Activated naive CD4-positive, alpha-beta T cell treated with anti-CD3 and anti-CD28 coated beads, Interleukin-2, amount 10 ng/mL, durations not matched to agents 7 days and 5 days (primary cell): ENCODE data around the gene CBX7.
A peak's percentile ranks its signal among the peaks of the same experiment; 100 is the strongest.

Source experiments
- CTCF ChIA-PET: fragments of 350-600 bp; sonication (Branson Sonifier 250); formaldehyde crosslinking; loops from one replicate; lab custom pipeline; 2021; ENCODE audit warnings: antibody characterized with exemption; lab: Charles Lee
- DNase-seq: peaks from one replicate; pipeline ENCODE4 v3.0.0-alpha.2; 2020
- H3K27ac Mint-ChIP-seq: one replicate; pipeline ENCODE4 v1.8.0; 2021; ENCODE audit warnings: mild to moderate bottlenecking, moderate library complexity, mixed read lengths
- H3K27me3 Mint-ChIP-seq: one replicate; pipeline ENCODE4 v1.8.0; 2021; ENCODE audit warnings: mild to moderate bottlenecking, mixed read lengths
- H3K36me3 Mint-ChIP-seq: one replicate; pipeline ENCODE4 v1.8.0; 2021; ENCODE audit warnings: mixed read lengths
- H3K4me1 Mint-ChIP-seq: one replicate; pipeline ENCODE4 v1.8.0; 2021; ENCODE audit warnings: mixed read lengths
- H3K4me3 Mint-ChIP-seq: one replicate; pipeline ENCODE4 v1.8.0; 2021; ENCODE audit warnings: mild to moderate bottlenecking, moderate library complexity, mixed read lengths
- H3K9me3 Mint-ChIP-seq: one replicate; pipeline ENCODE4 v1.8.0; 2021; ENCODE audit warnings: mixed read lengths

CBX7 gene

GRCh38 chr22:39115977-39116621 lies 36.4 kb downstream of the CBX7 start:
- Mint-ChIP-seq H3K9me3 (no peaks in the 10 kb centered on the region), H3K27me3 (no peaks in the 10 kb centered on the region), H3K36me3 (no peaks in the 10 kb centered on the region), H3K4me1 (peaks cover 43% of the 10 kb centered on the region), H3K4me3 (no peak overlapping the region), H3K27ac (no peak overlapping the region)
- no peak for DNase-seq
- CTCF ChIA-PET, result interaction anchor here (1.1 kb wide), 1 partner anchor 10 kb away, joined by 4 read pairs; no protein-coding TSS in a partner anchor

GRCh38 chr22:39115570-39115969 lies 36.9 kb downstream of the CBX7 start:
- Mint-ChIP-seq H3K36me3 (no peaks in the 10 kb centered on the region), H3K27me3 (no peaks in the 10 kb centered on the region), H3K9me3 (no peaks in the 10 kb centered on the region), H3K4me1 (peaks cover 46% of the 10 kb centered on the region), H3K4me3 (no peak overlapping the region), H3K27ac (no peak overlapping the region)
- no peak for DNase-seq
- CTCF ChIA-PET, result interaction anchor here (1.1 kb wide), 1 partner anchor 11 kb away, joined by 4 read pairs; no protein-coding TSS in a partner anchor

GRCh38 chr22:39114112-39114511 lies 38.4 kb downstream of the CBX7 start:
- Mint-ChIP-seq H3K36me3 (no peaks in the 10 kb centered on the region), H3K27ac (no peak overlapping the region), H3K4me3 (no peak overlapping the region), H3K27me3 (no peaks in the 10 kb centered on the region), H3K9me3 (no peaks in the 10 kb centered on the region), H3K4me1 (peaks cover 46% of the 10 kb centered on the region)
- CTCF ChIA-PET, result interaction anchor here (1.1 kb wide), 1 partner anchor 14 kb away, joined by 4 read pairs; no protein-coding TSS in a partner anchor
- DNase-seq, result no peak

- Mint-ChIP-seq H3K4me1 (peaks cover 22% of the 10 kb centered on the region), H3K27me3 (no peaks in the 10 kb centered on the region), H3K9me3 (no peaks in the 10 kb centered on the region), H3K36me3 (no peaks in the 10 kb centered on the region), H3K4me3 (no peak overlapping the region), H3K27ac (no peak overlapping the region)
- no peak for DNase-seq
- CTCF ChIA-PET, result interaction anchor here (0.7 kb wide), 1 partner anchor 137 kb away, joined by 3 read pairs; no protein-coding TSS in a partner anchor
These were observed 41.6 kb downstream of the CBX7 start for GRCh38 chr22:39110631-39111561.

GRCh38 chr22:39109361-39109760 lies 43.1 kb downstream of the CBX7 start:
- H3K9me3 Mint-ChIP-seq, result no peaks in the 10 kb centered on the region
- no peaks in the 10 kb centered on the region for H3K36me3 Mint-ChIP-seq
- no peak for DNase-seq
- H3K4me1 Mint-ChIP-seq, result peaks cover 12% of the 10 kb centered on the region
- H3K27me3 Mint-ChIP-seq, result peaks cover 4% of the 10 kb centered on the region
- H3K27ac Mint-ChIP-seq, result no peak overlapping the region
- CTCF ChIA-PET, result interaction anchor here (0.8 kb wide), 1 partner anchor 239 kb away, joined by 3 read pairs; no protein-coding TSS in a partner anchor
- H3K4me3 Mint-ChIP-seq, result no peak overlapping the region

- no peaks in the 10 kb centered on the region for H3K9me3 Mint-ChIP-seq
- DNase-seq, result no peak
- H3K36me3 Mint-ChIP-seq, result no peaks in the 10 kb centered on the region
- peaks cover 4% of the 10 kb centered on the region for H3K27me3 Mint-ChIP-seq
- CTCF ChIA-PET, result no interaction called here
- peaks cover 6% of the 10 kb centered on the region for H3K4me1 Mint-ChIP-seq
- H3K4me3 Mint-ChIP-seq, result no peak overlapping the region
- H3K27ac Mint-ChIP-seq, result no peak overlapping the region
These were observed 44.0 kb downstream of the CBX7 start for GRCh38 chr22:39108487-39108886.

GRCh38 chr22:39106326-39106725 lies 46.2 kb downstream of the CBX7 start:
- no peaks in the 10 kb centered on the region for H3K9me3 Mint-ChIP-seq
- H3K36me3 Mint-ChIP-seq, result no peaks in the 10 kb centered on the region
- H3K27ac Mint-ChIP-seq, result no peak overlapping the region
- H3K4me1 Mint-ChIP-seq, result peaks cover 4% of the 10 kb centered on the region
- no peak overlapping the region for H3K4me3 Mint-ChIP-seq
- DNase-seq, result no peak
- CTCF ChIA-PET, result no interaction called here
- peaks cover 4% of the 10 kb centered on the region for H3K27me3 Mint-ChIP-seq

GRCh38 chr22:39103431-39103830 lies 49.0 kb downstream of the CBX7 start:
- Mint-ChIP-seq H3K4me1 (peaks cover 23% of the 10 kb centered on the region), H3K36me3 (peaks cover 4% of the 10 kb centered on the region), H3K27me3 (peaks cover 4% of the 10 kb centered on the region), H3K9me3 (no peaks in the 10 kb centered on the region), H3K4me3 (no peak overlapping the region), H3K27ac (no peak overlapping the region)
- CTCF ChIA-PET, result no interaction called here
- DNase-seq, result no peak

GRCh38 chr22:39101226-39101625 lies 51.3 kb downstream of the CBX7 start:
- H3K4me1 Mint-ChIP-seq, result peaks cover 44% of the 10 kb centered on the region
- no peak overlapping the region for H3K4me3 Mint-ChIP-seq
- no peak overlapping the region for H3K27ac Mint-ChIP-seq
- CTCF ChIA-PET, result no interaction called here
- H3K9me3 Mint-ChIP-seq, result no peaks in the 10 kb centered on the region
- DNase-seq, result no peak
- peaks cover 4% of the 10 kb centered on the region for H3K27me3 Mint-ChIP-seq
- peaks cover 8% of the 10 kb centered on the region for H3K36me3 Mint-ChIP-seq

GRCh38 chr22:39098576-39098975 lies 53.9 kb downstream of the CBX7 start:
- DNase-seq, result no peak
- H3K27me3 Mint-ChIP-seq, result no peaks in the 10 kb centered on the region
- CTCF ChIA-PET, result interaction anchor here (1.5 to 1.8 kb wide), 2 partner anchors 20 to 229 kb away, joined by 5 to 7 read pairs; no protein-coding TSS in a partner anchor
- no peaks in the 10 kb centered on the region for H3K9me3 Mint-ChIP-seq
- H3K27ac Mint-ChIP-seq, result peak overlapping the region; percentile 81
- peak overlapping the region; percentile 26 for H3K4me3 Mint-ChIP-seq
- H3K36me3 Mint-ChIP-seq, result peaks cover 8% of the 10 kb centered on the region
- peaks cover 71% of the 10 kb centered on the region for H3K4me1 Mint-ChIP-seq

GRCh38 chr22:39098026-39098425 lies 54.5 kb downstream of the CBX7 start:
- CTCF ChIA-PET, result interaction anchor here (1.5 to 1.8 kb wide), 3 partner anchors 20 to 228 kb away, joined by 4 to 7 read pairs (median 5); no protein-coding TSS in a partner anchor
- peaks cover 8% of the 10 kb centered on the region for H3K36me3 Mint-ChIP-seq
- peak overlapping the region; percentile 91 for H3K27ac Mint-ChIP-seq
- no peak for DNase-seq
- no peaks in the 10 kb centered on the region for H3K9me3 Mint-ChIP-seq
- H3K4me1 Mint-ChIP-seq, result peaks cover 76% of the 10 kb centered on the region
- H3K27me3 Mint-ChIP-seq, result no peaks in the 10 kb centered on the region
- H3K4me3 Mint-ChIP-seq, result peak overlapping the region; percentile 80

- no peaks in the 10 kb centered on the region for H3K27me3 Mint-ChIP-seq
- DNase-seq, result peak; percentile 54
- peak within 1 kb of the TSS; percentile 80 for H3K4me3 Mint-ChIP-seq
- H3K36me3 Mint-ChIP-seq, result peaks cover 8% of the 10 kb centered on the region
- CTCF ChIA-PET, result interaction anchor here (0.6 to 1.6 kb wide), 2 partner anchors 11 to 21 kb away, joined by 3 to 4 read pairs; no protein-coding TSS in a partner anchor
- H3K4me1 Mint-ChIP-seq, result peaks cover 82% of the 10 kb centered on the region
- H3K9me3 Mint-ChIP-seq, result no peaks in the 10 kb centered on the region
- H3K27ac Mint-ChIP-seq, result peak within 1 kb of the TSS; percentile 94
These were observed 55.1 kb downstream of the CBX7 start, which contains the start of gene APOBEC3H for GRCh38 chr22:39097098-39098020. APOBEC3H (plus strand) TSS chr22:39097244; CDS start chr22:39100279, 3,035 bp downstream.

GRCh38 chr22:39095971-39096370 lies 56.5 kb downstream of the CBX7 start:
- CTCF ChIA-PET, result interaction anchor here (0.6 to 1.8 kb wide), 2 partner anchors 23 to 326 kb away, joined by 3 read pairs; no protein-coding TSS in a partner anchor
- no peak overlapping the region for H3K4me3 Mint-ChIP-seq
- DNase-seq, result no peak
- H3K27ac Mint-ChIP-seq, result peak overlapping the region; percentile 94
- H3K4me1 Mint-ChIP-seq, result peaks cover 93% of the 10 kb centered on the region
- H3K36me3 Mint-ChIP-seq, result peaks cover 8% of the 10 kb centered on the region
- no peaks in the 10 kb centered on the region for H3K27me3 Mint-ChIP-seq
- H3K9me3 Mint-ChIP-seq, result no peaks in the 10 kb centered on the region
